ENCODE data around the gene CRTAC1.

The CRTAC1 gene

DNA sequence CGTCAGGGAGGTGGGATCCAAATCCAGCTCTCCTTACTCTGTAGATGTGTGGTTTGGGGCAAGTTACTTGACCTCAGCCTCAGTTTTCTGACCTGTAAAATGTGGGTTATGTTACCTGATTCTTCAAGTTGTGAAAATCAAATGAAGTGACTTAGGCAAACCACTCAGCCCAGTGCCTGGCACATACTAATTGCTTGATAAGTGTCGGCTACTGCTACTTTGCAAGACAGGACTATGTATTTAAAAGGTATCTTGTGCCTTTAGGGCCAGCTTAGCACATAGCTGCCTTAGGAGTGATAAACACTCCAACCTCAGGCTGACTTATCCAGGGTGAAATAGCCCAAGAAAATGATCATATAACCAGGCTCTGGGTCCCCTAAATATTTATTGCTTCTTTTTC is 137.9 kb downstream of the CRTAC1 start:
- no peak for DNase-seq

DNA sequence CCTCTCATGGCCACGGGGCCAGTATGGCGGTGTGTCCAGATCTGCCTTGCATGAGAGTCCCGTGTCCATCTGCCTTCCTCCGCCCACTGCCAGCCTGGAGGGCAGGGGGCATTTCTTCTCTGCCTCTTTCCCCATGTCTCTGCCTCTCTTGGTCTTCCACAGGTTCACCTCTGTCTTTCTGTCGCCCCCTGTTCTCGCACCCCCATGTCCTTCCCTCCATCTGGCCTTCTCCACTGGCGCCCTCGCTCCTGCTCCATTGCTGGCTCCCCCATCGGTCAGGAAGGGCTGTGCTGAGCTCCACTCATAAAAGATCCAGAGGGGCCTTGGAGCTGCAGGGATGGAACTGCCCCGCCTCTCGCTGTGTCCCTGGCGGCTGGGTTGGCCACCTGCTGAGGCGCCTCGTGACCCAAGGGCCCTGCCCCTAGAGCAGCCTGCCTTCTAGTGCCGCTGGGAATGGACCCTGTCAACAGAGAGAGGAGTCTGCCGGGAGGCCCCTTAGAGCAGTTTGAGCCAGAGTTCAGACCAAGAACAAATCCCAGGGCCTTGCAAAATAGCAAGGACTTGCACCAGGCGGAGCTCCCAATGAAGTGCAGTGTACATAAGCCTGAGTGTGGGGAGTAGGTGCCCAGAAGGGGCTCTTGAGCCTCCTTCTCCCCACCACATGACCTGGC is 138.8 kb downstream of the CRTAC1 start:
- DNase-seq = no peak

DNA sequence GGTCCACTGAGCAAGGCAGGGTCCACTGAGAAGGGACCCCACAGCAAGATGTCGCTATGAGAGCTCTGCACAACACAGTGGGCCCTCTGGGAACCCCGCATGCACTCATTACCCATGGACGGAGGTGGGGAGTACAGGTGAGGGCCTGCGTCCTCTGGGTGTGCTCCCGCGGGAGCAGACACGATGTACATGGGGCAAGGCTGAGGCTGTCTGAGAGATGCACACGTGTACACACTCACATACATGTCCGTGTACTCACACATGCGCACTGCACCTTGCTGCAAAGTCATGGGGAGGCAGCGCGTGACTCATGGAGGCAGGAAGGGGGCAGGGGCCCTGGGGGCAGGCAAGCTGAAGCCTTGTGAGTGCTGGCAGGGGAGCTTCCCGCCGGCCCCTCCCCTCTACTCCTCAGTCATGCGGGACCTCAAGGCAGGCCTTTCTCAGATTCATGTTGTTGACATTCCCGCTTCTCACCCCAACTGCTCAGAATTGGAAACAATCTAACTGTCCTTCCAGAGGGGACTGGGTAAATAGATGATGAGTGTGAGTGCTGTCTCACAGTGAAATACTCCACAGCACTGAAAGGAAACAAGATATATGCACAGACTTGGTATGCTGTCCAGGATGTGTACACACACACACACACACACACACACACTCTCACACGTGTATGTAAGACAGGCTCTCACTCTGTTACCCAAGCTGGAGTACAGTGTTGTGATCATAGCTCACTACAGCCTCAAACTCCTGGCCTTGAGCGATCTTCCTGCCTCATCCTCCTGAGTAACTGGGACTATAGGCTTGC is 140.8 kb downstream of the CRTAC1 start:
- DNase-seq = peak; percentile 23

DNA sequence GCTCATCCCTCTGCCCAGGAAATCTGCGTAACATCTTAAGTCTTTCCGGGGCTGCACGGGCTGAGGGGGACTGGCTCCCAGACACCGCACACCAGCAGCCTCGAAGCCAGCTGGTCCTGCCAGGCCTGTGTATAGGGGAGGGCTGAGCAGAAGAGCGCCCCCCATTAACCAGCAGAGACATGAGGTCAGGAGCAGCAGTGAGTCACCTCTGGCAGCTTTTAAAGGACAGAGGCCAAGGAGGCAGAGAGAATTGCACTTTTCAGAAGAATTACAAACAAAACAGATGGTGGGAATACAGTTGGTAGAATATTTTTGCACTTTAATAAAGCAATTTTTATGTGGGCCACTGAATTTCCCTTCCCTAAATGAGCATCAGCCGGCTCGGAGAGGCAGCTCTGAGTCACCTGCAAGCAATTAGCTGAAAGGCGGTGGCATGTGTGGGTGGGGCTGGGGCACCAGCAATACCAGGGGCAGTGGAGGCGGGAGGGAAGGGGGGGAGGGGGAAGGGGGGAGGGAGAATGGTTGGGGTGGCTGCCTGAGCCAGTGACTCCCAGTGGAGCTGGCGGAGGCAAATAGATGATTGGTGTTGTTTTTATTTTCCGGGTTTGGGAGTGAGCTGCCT is 141.7 kb downstream of the CRTAC1 start:
- DNase-seq = peak; percentile 26

GRCh38 chr10:97888134-97888533 is 142.3 kb downstream of the CRTAC1 start:
- no peak for DNase-seq

DNA sequence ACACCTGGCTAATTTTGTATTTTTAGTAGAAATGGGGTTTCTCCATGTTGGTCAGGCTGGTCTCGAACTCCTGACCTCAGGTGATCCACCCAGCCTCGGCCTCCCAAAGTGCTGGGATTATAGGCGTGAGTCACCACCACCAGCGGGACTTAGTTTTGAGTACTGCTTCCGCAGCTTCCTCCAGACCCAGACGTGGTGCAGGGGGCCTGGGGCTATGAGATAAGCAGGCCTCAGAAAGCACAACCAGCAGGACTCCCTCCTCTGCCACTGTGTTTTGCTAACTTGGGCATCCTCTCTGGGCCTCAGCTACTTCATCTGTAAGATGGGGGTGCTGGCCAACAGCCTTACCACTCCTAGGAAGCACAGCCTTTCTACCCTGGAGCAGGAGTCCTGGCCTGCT is 143.0 kb downstream of the CRTAC1 start:
- DNase-seq = no peak

DNA sequence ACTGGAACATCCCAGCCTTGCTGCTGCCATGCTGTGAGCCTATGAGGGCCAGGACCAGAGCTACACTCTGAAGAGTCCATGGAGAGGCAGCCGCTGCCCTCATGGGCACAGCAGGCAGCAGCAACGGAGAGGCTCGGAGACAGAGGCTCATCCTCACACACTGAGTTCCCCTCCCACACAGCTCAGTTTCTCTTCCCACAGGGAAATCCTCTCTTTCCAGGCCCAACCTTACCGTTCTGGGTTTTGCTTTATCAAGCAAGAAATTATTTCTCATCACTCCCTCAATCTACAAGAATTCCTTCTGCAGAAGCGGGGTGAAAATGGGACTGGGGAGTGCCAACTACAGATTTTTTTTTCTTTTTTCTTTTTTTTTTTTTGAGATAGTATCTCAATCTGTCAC is 144.1 kb downstream of the CRTAC1 start:
- no peak for DNase-seq

GRCh38 chr10:97883092-97883485 is 147.3 kb downstream of the CRTAC1 start:
- no peak for DNase-seq

DNA sequence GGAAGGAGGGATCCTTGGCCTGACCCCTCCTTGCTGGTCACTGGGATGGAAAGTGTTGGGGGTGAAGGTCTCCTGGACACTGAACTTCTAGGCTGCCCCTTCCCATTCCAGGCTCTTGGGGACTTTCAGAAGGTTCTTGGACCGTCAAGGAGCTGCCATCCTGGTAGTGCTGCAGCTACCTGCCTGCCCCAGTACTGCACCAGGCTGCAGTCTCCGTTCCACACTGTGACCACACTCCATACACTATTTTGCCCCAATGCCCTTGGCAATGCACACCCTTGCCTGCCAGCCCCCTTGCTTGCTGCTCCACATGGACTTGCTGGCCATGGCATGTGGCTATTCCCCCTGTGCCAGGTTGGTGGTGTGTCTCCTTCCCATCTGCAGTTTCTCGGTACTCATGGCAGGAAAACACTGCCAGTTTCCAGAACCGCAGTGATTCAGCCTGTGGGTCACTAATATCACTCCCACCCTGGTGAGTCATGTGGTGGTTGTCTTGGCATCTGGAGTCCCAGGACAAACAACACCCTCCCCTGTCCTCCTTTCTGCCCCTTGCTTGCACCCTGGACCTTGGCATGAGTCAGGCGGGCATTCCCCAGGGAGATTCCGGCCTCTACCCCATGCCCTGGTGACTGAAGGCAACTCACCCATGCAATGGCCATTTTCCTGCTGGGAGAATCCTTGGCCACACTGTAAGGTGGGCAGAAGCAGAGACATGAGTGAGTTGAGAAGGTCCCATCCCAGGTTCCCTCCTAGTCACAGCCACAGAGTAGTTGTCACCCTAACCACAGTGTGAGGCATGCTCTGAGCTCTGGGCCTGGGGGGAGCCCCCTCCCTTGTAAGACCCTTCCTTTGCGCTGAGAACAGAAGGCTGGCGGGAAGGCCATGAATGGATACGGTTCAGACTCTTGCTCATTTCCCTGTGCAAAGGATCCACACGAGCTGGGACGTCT is 148.0 kb downstream of the CRTAC1 start:
- DNase-seq = no peak

DNA sequence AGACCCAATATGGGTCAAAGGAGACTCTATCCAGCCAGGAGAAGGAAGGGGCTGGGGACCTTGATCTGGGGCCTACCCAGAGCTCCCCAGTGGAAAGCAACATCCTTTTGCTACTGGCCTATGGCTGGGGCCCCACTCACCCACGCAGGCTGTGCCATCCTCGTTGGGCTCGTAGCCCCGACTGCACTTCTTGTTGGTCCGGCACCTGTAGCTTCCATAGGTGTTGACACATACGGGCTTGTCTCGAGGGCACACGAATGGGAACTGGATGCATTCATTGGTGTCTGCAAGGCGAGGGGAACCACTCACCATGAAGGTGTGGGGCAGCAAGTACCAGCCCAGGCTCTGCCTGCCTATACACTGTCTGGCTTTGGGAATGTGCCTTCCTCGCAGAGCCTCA is 150.3 kb downstream of the CRTAC1 start:
- DNase-seq = no peak

- DNase-seq = no peak
Observed at GRCh38 chr10:97879241-97879640, 151.2 kb downstream of the CRTAC1 start.

GRCh38 chr10:97876402-97876801 is 154.0 kb downstream of the CRTAC1 start:
- DNase-seq = no peak

DNA sequence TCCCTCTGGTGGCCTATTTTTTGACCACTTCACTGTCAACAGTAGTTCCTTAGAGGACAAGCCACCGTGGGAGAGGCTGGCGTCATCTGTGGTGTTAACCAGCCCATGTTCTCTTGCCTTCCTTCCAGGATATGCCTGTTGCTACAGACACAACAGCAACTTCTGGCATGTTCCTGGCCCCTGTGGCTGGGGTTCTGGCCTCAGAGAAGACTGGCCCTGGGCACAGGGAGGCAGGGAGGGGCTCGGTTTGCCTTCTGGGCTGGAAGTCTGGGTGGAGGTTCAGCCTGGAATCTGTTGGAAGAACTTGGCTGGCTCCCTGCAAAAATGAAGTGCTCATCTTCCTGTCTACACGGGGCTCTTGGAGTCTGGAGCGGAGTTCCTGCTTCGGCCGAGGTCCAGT is 155.0 kb downstream of the CRTAC1 start:
- DNase-seq = no peak

- no peak for DNase-seq
Observed at GRCh38 chr10:97874332-97874731, 156.1 kb downstream of the CRTAC1 start.

- no peak for DNase-seq
Observed at GRCh38 chr10:97873569-97873968, 156.9 kb downstream of the CRTAC1 start.

DNA sequence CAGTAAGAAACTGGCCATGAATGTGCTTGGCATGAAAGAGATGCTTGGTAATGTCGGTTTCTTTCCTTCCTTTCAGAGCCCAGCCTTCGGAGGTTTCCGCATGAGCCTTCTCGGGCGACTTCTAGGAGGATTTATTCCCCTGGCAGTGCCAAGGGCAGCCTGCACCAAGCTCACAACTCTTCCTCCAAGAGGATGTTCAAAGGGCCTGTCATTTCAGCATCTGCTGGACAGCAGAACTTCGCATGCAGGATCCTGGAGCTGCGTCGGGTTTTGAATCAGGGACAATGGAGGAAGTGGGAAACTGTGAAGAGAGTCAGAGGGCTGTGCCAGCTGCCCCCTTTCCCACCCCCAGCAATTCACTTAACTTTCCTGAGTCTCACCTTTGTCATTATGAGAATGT is 159.4 kb downstream of the CRTAC1 start:
- no peak for DNase-seq

- DNase-seq = peak; percentile 88
Observed at GRCh38 chr10:97869091-97870042, 161.1 kb downstream of the CRTAC1 start.

- no peak for DNase-seq
Observed at GRCh38 chr10:97868134-97868685, 162.2 kb downstream of the CRTAC1 start.

GRCh38 chr10:97867220-97867800 is 163.1 kb downstream of the CRTAC1 start:
- no peak for DNase-seq

DNA sequence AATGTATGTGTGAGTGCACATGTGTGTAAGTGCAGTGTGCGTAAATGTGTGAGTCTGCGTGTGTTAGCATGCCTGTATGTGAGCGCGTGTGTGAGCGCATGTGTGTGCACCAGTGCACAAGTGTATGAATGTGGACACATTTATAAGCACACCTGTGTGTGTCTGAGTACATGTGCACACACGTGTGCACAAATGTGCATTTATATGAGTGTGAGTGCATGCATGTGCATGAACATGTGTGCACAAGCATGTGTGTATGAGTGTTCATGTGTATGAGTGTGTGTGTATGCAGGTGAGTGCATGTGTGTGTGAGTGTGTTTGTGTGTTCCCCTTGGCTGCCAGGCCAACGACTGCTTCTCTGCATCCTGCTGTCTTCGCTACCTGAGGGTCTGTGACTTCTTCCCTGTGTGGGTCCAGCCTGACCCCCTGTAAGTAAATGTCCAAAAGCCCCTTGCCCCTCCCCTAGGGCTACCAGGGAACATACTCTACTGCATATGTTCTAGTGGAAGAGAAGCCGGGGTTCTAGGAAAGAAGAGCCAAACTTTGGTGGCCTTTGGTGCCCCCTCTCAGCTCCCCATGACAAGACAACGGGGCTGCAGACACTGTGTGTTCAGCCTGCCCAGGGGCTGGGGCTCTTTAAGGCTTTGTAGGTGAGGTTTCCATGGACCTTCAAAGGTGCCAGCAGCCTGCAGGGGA is 163.7 kb downstream of the CRTAC1 start:
- no peak for DNase-seq

Data from stimulated activated CD4-positive, alpha-beta T cell treated with anti-CD3 and anti-CD28 coated beads, Interleukin-15, amount 100 ng/mL, for 24 hours (primary cell).